Stimulated activated CD4-positive, alpha-beta T cell treated with anti-CD3 and anti-CD28 coated beads, TNF-alpha, amount 100 ng/mL, for 48 hours (primary cell): ENCODE data around the gene HMCN1.

Source experiments
- DNase-seq, 3 donors: peaks; one replicate each; pipeline ENCODE4 v3.0.0-alpha.2; 2020; ENCODE audit warnings: low read depth in 3 of 3

Gene HMCN1

DNA sequence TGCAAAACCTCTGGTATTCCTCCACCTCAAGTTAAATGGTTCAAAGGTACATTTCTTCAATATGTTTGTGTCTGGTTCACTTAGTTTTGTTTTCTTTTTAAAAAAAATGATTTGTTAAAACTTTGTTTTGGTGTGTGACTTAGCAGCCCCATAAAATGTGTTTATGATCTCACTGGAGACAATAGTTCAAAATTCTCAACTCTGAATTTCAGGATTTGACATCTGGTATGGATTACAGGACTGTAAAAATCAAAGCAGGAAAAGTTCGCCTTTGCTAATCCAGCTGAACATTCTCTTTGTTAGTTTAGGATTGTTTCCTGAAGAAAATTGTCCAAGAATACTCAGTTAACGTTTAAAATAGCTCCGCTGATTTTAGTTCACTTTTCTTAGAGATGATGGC lies 231.7 kb downstream of the HMCN1 start:
- DNase-seq: no peak

DNA sequence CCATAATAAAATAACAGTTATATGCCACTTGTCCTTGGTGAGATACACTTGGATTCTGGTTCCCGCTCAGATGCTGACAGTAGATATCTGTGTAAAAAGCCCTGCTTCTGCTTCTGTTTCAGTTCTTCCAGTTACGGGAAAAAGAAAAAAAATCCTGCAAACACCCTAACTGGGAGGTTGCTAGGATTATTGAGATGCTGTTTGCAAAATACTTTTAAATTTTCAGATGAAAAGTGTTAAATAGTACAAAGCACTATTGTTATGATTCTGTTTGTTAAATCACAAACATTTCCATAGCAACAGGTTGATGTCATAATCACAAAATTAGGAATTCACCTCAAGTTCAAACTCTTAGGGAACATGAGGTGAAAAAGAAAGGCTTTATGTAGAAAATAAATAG lies 232.3 kb downstream of the HMCN1 start:
- DNase-seq: no peak

DNA sequence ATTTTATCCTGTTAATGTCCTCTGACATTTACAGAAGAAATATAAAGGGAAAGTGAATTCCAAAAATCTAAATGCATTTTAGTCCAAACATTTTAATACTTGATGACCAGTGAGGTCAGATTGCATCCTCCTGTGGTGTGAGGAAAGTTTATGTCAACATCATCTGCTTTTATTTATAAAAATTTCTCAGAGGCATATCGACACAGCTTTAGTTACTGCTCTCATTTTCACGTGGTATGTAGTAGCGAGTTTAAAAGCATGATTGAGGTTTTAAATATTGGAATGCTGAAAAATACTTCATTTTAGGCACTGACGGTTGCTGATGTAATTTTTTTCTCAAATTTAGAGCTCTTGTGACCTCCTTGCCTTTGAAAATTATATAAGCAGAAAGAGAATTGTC lies 234.8 kb downstream of the HMCN1 start:
- DNase-seq: no peak

DNA sequence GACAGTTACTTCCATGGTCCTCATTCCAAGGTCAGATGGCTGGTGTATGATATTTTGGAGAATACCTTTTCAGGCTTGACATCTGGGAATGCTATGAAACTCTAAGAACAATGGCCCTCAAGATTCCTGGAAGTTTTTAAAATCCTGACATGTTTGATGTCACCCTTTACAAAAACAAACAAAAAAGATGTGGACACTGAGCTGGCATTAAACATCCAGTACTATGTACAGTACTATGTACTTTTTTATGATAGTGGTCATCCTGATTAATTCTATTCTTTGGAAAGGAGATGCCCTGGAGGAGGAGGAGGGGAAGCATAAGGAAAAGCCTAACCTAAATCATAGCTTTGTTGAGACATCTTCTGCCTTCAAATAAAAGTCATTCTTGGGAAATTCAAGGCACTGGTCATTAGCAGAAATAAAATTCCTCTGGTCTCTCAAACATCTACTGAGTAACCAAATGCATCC lies 235.4 kb downstream of the HMCN1 start:
- no peak for DNase-seq

DNA sequence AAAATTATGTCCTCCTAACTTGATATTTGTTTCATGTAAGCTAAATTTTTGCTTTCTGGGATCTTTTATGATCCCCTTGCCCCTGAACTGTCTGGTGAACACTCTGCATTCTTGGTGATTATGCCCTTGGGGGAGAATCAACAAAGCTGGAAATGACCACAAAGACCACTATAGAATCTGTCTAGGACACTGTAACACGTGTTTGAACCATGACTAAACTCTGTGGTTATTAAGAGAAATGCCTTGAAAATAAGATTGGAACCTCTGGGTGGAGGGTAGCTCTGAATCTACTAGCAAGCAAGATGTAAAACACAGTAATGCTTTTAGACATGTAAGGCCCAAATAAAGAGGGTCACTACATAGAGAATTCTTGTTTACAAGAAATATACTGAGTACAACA lies 237.5 kb downstream of the HMCN1 start:
- DNase-seq: no peak

DNA sequence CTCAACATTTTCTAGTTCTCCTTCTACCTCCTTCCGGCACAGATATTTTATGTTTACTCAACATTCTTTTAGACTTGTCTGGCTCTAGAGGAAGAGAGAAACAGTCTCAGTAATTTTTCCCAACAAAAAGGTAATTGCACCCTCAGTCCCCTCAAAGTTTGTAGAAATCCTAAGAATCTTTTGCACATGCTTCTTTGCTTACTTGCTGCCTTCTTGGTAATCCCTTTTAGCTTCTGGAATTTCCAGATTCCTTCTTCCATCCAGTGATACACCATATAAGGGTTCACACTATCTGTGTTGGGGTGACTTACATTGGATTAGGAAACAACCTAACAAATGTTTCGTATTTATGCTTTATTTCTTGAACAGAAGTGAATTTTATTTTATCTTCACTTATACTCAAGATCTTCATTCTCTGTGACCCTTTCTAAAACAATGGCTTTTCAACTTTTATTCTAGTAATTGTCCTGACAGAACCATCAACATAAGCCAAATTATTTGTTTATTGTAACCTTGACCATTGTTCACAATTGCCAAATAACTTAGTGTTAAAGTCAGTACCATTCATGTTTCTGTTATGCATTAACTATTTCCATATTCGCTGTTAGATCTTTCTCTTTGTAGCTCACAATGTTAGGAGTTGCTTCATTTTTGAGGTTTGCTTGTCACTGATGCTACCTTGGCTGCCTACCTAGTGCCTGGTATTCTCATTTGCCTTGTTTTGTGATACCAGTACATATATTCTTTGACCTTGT lies 238.1 kb downstream of the HMCN1 start:
- DNase-seq: no peak

DNA sequence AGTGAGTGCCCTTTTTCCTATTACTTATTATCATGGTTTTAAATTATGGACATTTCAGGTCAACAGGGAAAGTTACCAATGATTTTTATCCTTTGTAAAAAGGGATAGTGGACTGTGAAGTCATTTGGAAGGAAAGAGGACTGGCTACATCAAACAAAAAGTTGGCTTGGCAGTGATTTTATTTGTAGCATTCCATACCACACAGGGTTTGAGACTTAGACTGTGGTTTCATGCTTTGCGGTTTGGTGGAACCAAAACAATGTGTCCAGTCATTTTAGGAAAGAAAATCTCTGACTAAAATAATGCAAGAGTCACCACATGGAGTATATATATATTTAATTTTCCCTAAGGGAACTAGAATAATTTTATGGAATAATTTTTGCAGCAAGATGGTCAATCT lies 239.5 kb downstream of the HMCN1 start:
- DNase-seq: no peak

DNA sequence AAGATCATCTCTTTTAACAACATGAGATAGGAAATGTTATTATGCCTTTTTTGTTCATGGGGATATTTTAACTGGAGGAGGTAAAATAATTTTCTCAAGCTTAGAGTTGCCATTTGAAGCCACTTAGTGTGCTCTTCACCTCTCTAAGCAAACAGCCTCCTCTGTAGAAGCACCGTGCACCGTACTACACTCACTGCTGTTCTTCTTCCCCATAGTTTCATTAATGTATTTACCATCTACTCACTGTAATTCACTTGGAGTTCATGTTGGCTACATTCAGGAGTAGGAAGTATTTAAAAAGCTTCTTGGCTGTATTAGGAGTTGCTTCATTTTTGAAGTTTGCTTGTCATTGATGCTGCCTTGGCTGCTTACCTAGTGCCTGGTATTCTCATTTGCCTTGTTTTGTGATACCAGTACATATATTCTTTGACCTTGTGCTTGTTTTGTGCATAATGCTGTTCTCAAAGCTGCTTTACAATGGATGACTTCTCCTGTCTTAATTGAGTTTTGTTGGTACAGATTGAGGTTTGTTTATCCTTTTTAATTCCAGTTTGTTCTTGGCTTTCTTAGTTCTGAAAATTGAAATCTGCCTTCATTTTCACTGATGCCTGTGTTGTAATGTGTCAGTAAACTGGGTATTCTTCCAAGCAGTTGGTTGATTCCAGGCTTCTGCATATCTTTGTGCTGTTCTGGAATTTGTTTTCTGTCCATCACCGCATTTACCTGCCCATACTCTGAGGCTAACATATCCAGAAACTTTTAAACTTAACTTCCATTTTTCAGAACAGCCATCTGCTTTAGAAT lies 240.4 kb downstream of the HMCN1 start:
- no peak for DNase-seq

DNA sequence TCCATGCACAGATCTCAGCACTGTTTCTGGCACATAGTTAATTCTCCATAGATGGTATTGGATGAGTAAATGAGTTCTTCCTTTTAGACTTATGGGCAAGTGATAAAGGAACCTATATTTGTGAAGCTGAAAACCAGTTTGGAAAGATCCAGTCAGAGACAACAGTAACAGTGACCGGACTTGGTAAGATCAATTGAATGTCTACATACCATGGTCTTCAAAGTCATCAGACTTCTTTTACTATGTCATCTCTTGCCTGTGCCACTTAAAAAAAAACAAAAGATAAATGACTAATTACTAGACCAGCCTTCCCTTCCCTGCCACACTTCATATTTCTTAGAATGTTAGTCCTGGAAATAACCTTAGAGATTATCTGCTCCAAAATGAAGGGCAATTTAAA lies 246.7 kb downstream of the HMCN1 start:
- no peak for DNase-seq

DNA sequence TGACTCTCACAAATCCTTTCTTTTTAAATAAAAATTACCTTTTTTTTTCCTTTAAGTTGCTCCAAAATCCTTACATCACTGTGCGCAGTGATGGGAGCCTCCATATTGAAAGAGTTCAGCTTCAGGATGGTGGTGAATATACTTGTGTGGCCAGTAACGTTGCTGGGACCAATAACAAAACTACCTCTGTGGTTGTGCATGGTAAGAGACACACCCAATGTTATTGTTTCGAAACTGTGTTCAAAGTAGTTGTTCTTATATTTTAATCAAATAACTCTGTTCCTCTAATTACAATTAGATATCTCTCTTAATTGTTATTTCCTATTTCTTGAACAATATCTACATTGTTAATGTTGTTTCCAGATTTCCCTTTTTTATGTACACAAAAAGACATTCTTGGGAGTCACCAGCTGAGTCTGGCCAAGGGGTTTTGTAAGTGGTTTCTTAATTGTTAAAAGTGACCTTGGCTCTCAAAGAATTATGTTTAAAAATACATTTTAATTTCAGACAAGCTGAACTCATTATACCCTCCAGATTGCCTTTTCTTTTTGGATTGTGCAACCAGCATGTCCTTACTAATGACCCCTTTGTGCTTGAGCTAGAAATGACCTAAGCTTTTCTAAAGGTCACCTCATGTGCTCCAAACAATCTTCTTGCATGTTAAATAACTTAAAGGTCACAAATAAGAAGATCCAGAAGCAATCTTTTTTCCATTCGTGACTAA lies 250.1 kb downstream of the HMCN1 start:
- no peak for DNase-seq

DNA sequence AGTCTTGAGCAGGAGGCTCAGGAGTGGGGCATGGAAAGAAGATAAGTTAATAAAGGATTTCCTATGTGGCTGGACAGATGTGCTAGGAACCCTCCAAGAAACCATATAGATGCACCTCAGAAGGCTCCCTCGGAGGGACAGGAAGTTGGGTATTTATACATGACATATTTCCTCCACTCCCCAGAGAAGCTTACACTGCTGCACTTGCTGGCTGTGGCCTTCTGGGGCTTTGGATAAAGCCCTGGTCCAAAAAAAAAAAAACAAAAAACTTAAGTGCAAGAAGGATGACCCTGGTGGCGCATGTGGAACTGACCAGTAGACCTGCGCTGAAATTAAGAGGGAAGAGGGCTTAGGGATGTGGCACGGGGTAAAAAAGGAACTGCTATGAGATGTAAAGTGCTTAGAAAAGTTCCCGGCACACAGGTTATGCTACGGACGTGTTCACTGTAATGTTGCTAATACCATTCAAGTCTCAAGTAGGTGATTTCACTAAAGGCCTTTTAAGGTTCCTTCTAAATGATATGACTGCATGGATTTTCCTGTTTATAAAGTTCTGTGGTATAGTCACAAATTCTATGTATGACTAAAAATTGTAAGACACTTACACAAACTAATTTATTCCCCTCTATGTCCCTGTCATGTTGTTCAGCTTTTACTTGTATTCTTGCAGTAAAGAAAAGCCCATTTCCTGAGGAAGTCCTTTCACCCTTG lies 253.6 kb downstream of the HMCN1 start:
- DNase-seq: no peak

DNA sequence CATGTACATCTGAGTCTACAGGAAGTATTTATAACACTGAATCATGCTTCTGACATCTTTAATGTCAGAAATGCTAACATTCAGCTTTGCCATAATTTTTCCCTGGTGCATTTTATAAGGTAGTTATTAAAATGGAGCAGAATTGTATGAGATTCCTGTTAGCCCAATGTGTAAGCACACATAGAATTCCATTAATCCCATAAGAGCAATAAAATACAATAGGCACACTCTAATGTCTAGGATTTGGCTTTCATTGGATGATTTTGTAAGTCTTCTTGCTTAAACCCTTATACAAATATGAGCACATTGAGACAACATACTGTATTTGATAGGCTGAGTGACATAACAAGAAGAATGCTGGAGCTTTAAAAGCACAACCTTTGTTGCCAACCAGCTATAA lies 256.4 kb downstream of the HMCN1 start:
- DNase-seq: no peak

DNA sequence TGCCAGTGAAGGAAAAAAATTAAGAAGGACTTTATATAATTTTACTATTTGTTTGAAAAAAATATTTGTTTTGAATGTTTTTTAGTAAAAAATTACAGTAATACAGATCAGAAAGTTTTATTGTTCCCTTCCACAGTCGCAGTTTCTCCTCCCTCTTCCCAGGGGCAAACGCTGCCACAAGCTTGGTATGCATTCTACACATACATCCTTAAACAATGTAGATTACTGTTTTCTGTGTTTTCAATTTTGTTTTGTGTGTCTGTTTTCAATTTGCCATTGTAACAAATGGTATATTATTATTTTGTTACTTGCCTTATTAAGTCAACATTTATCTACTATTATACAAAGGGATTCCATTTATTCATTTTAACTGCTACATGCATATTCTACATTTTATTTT lies 257.1 kb downstream of the HMCN1 start:
- no peak for DNase-seq

DNA sequence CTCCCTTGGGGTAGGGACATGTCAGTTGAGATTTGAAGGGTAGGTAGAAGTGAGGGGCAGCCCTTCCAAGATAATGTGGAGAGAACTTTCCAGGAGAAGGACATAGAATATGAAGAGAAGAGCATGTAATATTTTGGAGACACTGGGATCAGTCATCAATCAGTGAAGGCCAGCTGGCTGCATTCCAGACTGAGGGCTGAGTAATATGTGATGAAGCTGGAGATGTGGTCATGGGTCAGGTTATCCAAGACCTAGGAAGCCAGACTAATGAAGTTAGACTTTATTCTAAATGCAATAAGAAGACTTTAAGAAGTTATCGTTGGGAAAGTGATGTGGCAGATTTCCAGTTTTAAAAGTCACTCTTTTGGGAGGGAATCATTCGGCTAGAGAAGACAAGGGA lies 262.0 kb downstream of the HMCN1 start:
- no peak for DNase-seq

DNA sequence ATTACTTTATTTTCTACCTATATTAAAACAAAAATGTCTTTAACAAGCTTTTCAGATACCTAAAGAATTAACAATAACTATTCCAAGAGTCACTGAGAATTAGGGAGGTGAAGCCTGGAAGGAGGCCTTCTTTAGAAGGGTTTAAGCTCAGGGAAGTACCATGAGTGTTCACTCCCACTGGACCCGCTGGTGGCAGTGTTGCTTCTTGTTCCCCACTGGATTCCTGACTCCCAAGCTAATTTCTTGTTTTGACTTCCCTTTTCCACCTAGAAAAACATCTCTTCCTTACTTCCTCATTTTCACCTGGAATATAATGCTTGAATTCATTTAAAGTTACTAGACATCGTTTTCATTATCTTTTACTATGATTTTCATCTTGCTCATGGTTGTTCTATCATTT lies 264.2 kb downstream of the HMCN1 start:
- no peak for DNase-seq

DNA sequence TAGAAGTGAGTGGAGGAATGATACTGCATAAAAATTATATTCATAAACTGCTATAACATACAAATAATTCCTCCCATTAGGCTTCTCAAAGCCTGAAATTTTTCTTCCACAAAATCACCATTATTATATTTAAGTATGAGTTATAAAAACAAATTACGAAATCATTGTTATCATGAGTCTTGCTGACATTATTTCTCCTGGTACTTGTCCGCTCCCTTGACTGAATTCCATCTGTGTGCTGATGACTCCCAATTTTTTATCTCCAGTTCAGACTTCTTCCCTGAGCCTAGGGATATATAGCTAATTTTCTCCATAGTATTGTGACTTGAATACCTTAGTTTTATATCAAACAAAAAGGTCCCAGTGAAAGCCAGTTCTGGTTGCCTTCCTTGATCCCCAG lies 268.2 kb downstream of the HMCN1 start:
- no peak for DNase-seq

DNA sequence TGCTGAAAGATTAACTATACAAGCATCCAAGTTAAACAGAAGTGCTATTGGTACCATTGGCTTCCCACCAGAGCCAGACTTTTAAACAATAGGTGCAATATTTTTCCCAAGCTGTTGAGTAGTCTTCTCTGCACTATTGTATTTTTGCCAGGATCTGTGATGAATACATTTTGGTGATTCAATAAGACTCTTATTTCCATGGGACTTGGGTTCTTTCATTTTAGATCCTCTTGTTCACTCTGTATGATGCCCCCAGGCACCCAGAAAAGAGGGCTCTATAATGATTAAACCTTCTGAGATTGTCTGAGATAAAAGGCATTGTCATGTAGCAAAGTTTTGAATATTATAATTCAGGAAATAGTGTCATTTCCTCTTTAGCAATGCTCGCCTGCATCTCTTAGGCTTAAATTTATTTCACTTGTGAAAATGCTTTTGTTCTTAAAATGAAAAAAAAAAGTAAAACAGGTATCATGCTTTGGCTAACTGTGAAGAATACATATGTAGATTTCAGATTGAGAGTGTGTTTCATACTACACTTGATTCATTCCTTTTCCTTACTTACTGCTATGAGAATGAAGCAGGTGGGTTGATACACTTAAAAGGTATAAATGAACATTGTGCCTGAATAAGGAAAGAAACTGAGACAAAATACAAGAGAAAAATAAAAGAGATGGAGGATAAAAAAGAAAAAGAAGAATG lies 275.0 kb downstream of the HMCN1 start:
- DNase-seq: no peak

DNA sequence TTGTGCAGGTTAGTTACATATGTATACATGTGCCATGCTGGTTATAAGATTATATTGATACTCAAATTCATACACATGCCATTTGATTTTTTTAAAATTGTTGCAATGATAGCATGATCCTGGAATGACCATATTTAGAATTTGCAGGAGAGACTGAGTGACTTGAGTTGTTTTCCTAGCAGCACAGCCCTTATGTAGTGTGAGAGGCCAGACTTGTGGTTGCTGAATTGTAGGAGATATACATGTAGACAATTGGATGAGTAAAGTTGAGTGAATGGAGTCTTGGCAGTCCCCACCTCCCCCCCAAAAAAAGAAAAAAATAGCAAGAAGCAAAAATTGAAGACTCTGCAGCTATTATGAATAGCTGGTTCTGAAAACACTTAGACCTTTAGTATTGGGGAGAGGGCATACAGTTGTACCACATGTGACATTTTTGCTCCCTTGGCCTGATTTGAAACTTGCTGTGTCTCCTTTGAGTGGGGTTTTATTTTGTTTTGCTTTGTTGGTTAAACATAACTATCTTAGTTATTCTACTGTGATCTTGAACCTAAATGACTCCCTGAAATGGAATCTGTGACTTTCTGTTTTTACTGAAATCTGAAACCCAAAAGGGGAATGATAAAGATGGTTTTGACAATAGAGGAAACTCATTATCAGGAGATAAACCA lies 280.3 kb downstream of the HMCN1 start:
- no peak for DNase-seq

DNA sequence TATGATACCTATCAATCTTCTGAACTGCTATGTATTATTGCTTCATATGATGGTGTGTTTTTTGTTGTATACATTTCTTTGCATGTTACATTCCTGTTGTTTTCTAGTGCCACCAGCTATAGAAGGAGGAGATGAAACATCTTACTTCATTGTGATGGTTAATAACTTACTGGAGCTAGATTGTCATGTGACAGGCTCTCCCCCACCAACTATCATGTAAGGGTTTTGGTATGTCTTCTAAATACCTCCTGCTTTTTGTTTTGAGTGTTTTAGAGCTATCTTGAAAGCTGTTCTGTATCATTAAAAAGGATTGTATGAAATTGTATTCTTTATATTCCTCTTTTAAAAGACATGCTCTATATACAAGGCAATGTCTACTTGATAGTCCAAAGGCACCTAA lies 282.7 kb downstream of the HMCN1 start:
- DNase-seq: no peak

DNA sequence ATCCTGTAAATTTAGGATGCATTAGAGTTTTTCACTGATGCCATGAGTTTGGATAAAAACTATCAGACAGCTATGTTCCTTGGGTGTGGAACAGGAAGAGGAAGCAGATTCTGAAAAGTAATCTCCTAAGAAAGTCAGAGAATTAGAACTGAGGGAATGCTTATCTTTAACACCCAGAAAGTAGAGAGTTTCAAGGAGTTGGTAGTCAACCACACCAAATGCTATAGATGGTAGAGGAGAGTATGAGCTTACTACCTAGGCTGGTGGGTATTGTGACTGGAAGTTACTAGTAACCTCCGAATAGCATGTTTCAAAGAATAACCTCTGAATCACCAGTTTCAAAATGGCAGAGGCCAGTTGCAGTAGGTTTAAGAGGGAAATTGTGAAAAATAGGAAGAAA lies 288.0 kb downstream of the HMCN1 start:
- DNase-seq: no peak

DNA sequence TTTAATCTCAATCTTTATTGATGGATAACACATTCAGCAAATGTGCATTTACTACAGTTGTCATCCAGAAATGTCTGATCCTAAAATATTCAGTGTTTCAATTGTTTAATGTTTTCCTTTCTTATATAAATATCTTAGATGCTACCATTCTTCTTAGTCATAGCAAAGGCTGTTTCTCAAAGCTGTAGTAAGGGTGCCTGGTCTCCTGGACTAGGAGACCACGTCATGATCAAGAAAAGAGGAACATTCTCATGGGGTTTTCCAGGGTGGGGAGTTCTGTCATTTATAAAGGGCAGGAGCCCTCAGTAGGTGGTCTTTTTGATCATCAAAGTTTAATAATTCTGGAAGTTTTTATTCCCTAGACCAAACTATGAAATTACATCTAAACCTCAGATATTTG lies 292.8 kb downstream of the HMCN1 start:
- no peak for DNase-seq
